PC-3 (cell line): ENCODE results near the gene CAPN5. TPM values are rescaled to one million over a fixed set of nuclear protein-coding genes. Genes with fewer than 3 reads are reported as not detected.
"Not testable (repeated sequence)": the region's sequence is repeated elsewhere in the genome, so short reads cannot be mapped to it uniquely, and the experiment has no call there.

Experiments
- ATAC-seq: fragments of 200-7000 bp; cut with Tn5 transposase; 2 replicates; pipeline ENCODE4 v1.9.1; 2020; ENCODE audit warnings: mild to moderate bottlenecking, moderate library complexity
- Bru-seq: library from RNA; stranded (reverse); fragments of 400-500 nt; gene quantifications from one replicate; lab custom pipeline; 2021; lab: Mats Ljungman, UMichigan
- BruChase-seq, 2 experiments: library from RNA; stranded (reverse); fragments of 400-500 nt; gene quantifications; one replicate each; lab custom pipeline; 2021; lab: Mats Ljungman, UMichigan
- BruUV-seq: library from RNA; stranded (reverse); fragments of 400-500 nt; replicated peaks from 2 replicates; lab custom pipeline; 2021; lab: Mats Ljungman, UMichigan
- CTCF ChIA-PET: fragments of 300-600 bp; sonication (Branson Sonifier 250); formaldehyde crosslinking; loops from one replicate; lab custom pipeline; 2022; ENCODE audit warnings: antibody characterized with exemption; lab: Charles Lee
- POLR2A ChIA-PET: fragments of 300-600 bp; sonication (Branson Sonifier 250); formaldehyde crosslinking; loops from one replicate; lab custom pipeline; 2022; ENCODE audit warnings: antibody characterized with exemption; ENCODE audit not compliant: unreplicated experiment; lab: Charles Lee
- DNase-seq: peaks from one replicate; pipeline ENCODE4 v3.0.0-alpha.2; 2015
- H2AFZ ChIP-seq: fragments of 300-600 bp; sonication (generic); 2 replicates; pipeline ENCODE4 v1.6.0; 2016; ENCODE audit warnings: antibody characterized with exemption, low read length
- H3F3A ChIP-seq: fragments of 300-600 bp; sonication (generic); one replicate; pipeline ENCODE4 v1.6.0; 2017; ENCODE audit warnings: antibody characterized with exemption, low read length, control low read depth, mild to moderate bottlenecking; ENCODE audit not compliant: unreplicated experiment
- H3K27ac ChIP-seq: fragments of 300-600 bp; sonication (generic); 2 replicates; pipeline ENCODE4 v1.5.1; 2016; ENCODE audit warnings: mild to moderate bottlenecking, low read length
- H3K27me3 ChIP-seq: fragments of 300-600 bp; sonication (generic); 2 replicates; pipeline ENCODE4 v1.6.1; 2016; ENCODE audit warnings: low read length, mixed read lengths
- H3K36me3 ChIP-seq: fragments of 300-600 bp; sonication (generic); 2 replicates; pipeline ENCODE4 v1.6.1; 2016; ENCODE audit warnings: low read depth, mixed run types, low read length, mixed read lengths
- H3K4me1 ChIP-seq: fragments of 300-600 bp; sonication (generic); 2 replicates; pipeline ENCODE4 v1.5.1; 2016; ENCODE audit warnings: low read length; ENCODE audit not compliant: insufficient read depth
- H3K4me2 ChIP-seq: fragments of 300-600 bp; sonication (generic); 2 replicates; pipeline ENCODE4 v1.6.0; 2016; ENCODE audit warnings: low read length
- H3K4me3 ChIP-seq: fragments of 300-600 bp; sonication (generic); 2 replicates; pipeline ENCODE4 v1.5.1; 2016; ENCODE audit warnings: mild to moderate bottlenecking, low read length, mixed read lengths
- H3K79me2 ChIP-seq: fragments of 300-600 bp; sonication (generic); 2 replicates; pipeline ENCODE4 v1.6.1; 2017; ENCODE audit warnings: low read length, mixed read lengths
- H3K9ac ChIP-seq: fragments of 300-600 bp; sonication (generic); 2 replicates; pipeline ENCODE4 v1.6.0; 2016; ENCODE audit warnings: mild to moderate bottlenecking, low read length
- H3K9me2 ChIP-seq: fragments of 300-600 bp; sonication (generic); replicated peaks from 2 replicates; pipeline ENCODE4 v1.6.1; 2016; ENCODE audit warnings: mixed run types, low read length, mixed read lengths
- H3K9me3 ChIP-seq: fragments of 300-600 bp; sonication (generic); 2 replicates; pipeline ENCODE4 v1.6.1; 2016; ENCODE audit warnings: low read length, mixed read lengths
- H4K20me1 ChIP-seq: fragments of 300-600 bp; sonication (generic); 2 replicates; pipeline ENCODE4 v1.6.1; 2016; ENCODE audit warnings: low read length, mixed read lengths
- CTCF ChIP-seq: fragments of 300-600 bp; sonication (generic); conservative IDR thresholded peaks from 2 replicates; pipeline ENCODE4 v1.5.1; 2017; ENCODE audit warnings: antibody characterized with exemption, low read depth, mild to moderate bottlenecking, low read length
- EZH2 ChIP-seq: fragments of 300-600 bp; sonication (generic); IDR thresholded peaks from one replicate; pipeline ENCODE4 v1.6.1; 2017; ENCODE audit warnings: antibody characterized with exemption, mild to moderate bottlenecking, low read length; ENCODE audit not compliant: unreplicated experiment
- EZH2phosphoT487 ChIP-seq: fragments of 300-600 bp; sonication (generic); IDR thresholded peaks from 2 replicates; pipeline ENCODE4 v1.6.1; 2018; ENCODE audit warnings: mild to moderate bottlenecking, antibody characterized with exemption, low read length, borderline replicate concordance
- intact Hi-C: fragments of 100-400 bp; cut with micrococcal nuclease; formaldehyde crosslinking; loops from 2 replicates; pipeline ENCODE4 v1.9.0; 2023
- long read RNA-seq: library from polyadenylated mRNA; unstranded; transcript quantifications from one replicate; pipeline ENCODE4 v2.0.0, GENCODE V29; 2021; ENCODE audit not compliant: unreplicated experiment
- total RNA-seq: library from RNA; depleted of rRNA; stranded (reverse); fragments of >200 nt; gene quantifications from 2 replicates; pipeline ENCODE4 v1.2.3, GENCODE V29; 2014; rRNA removed

The CAPN5 gene
- total RNA-seq, result 6.3 and 7.7 TPM in 2 replicates
- Bru-seq, nascent RNA, result percentile 56 among the genes with signal in this experiment
- percentile 55 among the genes with signal in this experiment for BruChase-seq, experiment 1, labeled RNA remaining after a 6-hour chase
- percentile 62 among the genes with signal in this experiment for BruChase-seq, experiment 2, labeled RNA remaining after a 2-hour chase
- long read RNA-seq, full-length matches to known transcripts, result 10 of 51 reads
- long read RNA-seq, partial matches to known transcripts, result 19 of 51 reads
- long read RNA-seq, other reads (novel, unspliced or antisense), result 22 of 51 reads

DNA sequence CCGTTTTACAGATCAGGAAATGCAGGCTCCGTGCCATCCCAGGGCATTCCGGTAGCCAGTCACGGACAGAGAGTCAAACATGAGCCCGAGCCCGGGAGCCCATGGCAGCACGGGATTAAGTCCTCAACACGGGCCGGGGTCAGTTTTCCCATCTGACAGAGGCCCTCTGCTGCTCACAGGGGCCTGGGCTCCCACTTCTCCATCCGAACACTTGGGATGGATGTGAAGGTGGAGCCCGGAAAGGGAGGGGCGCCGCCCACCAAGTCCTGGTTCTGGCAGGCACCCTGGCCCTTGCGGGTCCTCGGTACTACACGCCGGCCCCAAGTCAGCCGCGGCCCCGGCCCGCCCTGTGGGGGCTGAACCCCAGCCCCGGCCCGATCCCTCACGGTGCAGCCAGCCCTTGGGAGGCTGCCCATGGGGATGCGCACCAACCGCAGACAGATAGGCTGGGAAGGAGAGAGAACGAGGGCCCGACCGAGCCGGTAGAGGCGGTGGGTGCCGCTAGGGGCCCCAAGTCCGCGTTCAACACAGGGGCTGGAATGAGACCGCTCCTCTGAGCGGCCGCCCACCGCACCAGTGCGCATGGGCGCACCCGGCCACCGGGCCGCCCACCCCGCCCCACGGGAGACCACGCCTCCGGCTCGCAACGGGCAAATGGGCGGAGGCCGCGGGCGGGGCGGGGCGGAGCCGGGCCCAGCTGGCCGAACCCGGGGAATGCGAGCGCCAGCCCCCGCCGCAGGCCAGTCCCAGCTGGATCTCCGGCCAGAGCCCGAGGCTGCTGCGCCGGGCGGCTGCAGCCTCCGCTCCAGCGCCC lies at the start of gene CAPN5:
Gene CAPN5, plus strand, starts transcription at position 743 of the 814 bp plus-strand sequence. CDS start 17,916 bp downstream, outside the sequence.
- Histone ChIP-seq H3K27me3 (no peaks in the 10 kb centered on the region), H3K4me2 (peak within 1 kb of the TSS; percentile 95), H3K4me3 (peak within 1 kb of the TSS; percentile 77), H2AFZ (peak within 1 kb of the TSS; percentile 97), H3K9me3 (no peaks in the 10 kb centered on the region), H3K9me2 (no peaks in the 10 kb centered on the region), H3K27ac (no peak within 1 kb of the TSS), H3K36me3 (no peaks in the 10 kb centered on the region), H3F3A (no peaks in the 10 kb centered on the region), H3K4me1 (peaks cover 13% of the 10 kb centered on the region), H4K20me1 (no peaks in the 10 kb centered on the region), H3K79me2 (no peaks in the 10 kb centered on the region), H3K9ac (peak within 1 kb of the TSS; percentile 61)
- no TSS peak for BruUV-seq
- ChIA-PET POLR2A (interaction anchor here (0.6 to 0.7 kb wide), 4 partner anchors 24 to 542 kb away, joined by 3 to 4 read pairs (median 4); no protein-coding TSS in a partner anchor), CTCF (interaction anchor here (0.8 to 1.0 kb wide), 2 partner anchors 19 to 25 kb away, joined by 7 read pairs; no protein-coding TSS in a partner anchor)
- DNase-seq (peak; percentile 97), ATAC-seq (peak; percentile 90)
- intact Hi-C loops, result loop anchor here (2.0 kb wide), 2 partner anchors 24 to 40 kb away; no protein-coding TSS in a partner anchor
- TF ChIP-seq CTCF (no peak), EZH2 (no peak), EZH2phosphoT487 (no peak)

GRCh38 chr11:77018396-77018924 lies 48.3 kb upstream of the CAPN5 start:
- ATAC-seq, H3K9me3 ChIP-seq, H3K9ac ChIP-seq, BruUV-seq, H3K27me3 ChIP-seq, H3K27ac ChIP-seq, H3K9me2 ChIP-seq, intact Hi-C loops, DNase-seq, H3K79me2 ChIP-seq, H3F3A ChIP-seq, H3K4me3 ChIP-seq, CTCF ChIA-PET, H3K36me3 ChIP-seq, POLR2A ChIA-PET, H4K20me1 ChIP-seq, H2AFZ ChIP-seq, H3K4me2 ChIP-seq: not testable (repeated sequence)
- peaks cover 35% of the 10 kb centered on the region for H3K4me1 ChIP-seq

DNA sequence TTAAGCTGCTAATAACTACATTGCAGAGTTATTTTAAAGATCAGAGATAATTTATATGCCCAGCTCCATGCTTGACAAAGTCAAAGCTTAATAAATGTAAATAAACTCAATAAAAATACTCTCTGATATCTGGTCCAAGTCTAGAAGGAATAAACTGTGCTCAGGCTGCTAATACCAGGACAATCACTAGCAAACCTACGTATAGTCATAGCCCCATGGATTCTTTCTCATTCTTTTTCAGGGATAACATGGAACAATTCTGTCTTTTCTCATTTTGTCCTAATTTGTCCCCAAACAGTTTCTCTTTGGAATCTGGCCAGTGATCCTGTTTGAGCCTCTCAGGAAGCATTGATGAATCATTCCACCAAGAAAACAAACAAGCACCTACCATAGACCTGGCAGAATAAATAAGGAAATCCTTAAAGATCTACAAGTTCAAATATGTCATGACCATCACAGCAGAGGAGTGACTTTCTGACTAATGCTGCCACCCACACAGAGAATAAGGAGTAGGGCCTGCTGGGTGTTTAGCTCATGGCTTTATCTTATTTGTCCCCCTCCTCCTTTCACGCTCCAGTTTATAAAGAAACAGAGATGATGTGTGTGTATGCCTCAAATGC lies 46.7 kb upstream of the CAPN5 start:
- peak overlapping the region; percentile 50 for H3K9ac ChIP-seq
- ChIA-PET CTCF (interaction anchor here (0.5 to 2.2 kb wide), 3 partner anchors 25 to 286 kb away, joined by 5 to 21 read pairs (median 5); no protein-coding TSS in a partner anchor), POLR2A (interaction anchor here (0.5 to 0.7 kb wide), 2 partner anchors 101 to 576 kb away, joined by 3 to 5 read pairs; no protein-coding TSS in a partner anchor)
- peak; percentile 92 for DNase-seq
- H2AFZ ChIP-seq, result no peak overlapping the region
- no peaks in the 10 kb centered on the region for H4K20me1 ChIP-seq
- H3K4me3 ChIP-seq, result peak overlapping the region; percentile 13; the same call in 1 of the 2 replicates
- peak overlapping the region; percentile 65 for H3K4me2 ChIP-seq
- H3K27me3 ChIP-seq, result no peaks in the 10 kb centered on the region
- no TSS peak for BruUV-seq
- peak; percentile 99 for ATAC-seq
- H3K9me3 ChIP-seq, result no peaks in the 10 kb centered on the region
- H3F3A ChIP-seq, result peaks cover 6% of the 10 kb centered on the region
- H3K9me2 ChIP-seq, result no peaks in the 10 kb centered on the region
- no peak for TF ChIP-seq EZH2
- no peak for TF ChIP-seq CTCF
- no peak for TF ChIP-seq EZH2phosphoT487
- 0 out of 2 replicates have a peak, but pooled peaks cover 8% of the 10 kb centered on the region for H3K36me3 ChIP-seq
- peak overlapping the region; percentile 83 for H3K27ac ChIP-seq
- H3K79me2 ChIP-seq, result no peaks in the 10 kb centered on the region
- intact Hi-C loops, result no loop called here
- peaks cover 34% of the 10 kb centered on the region for H3K4me1 ChIP-seq
